Calu3 (cell line): ENCODE data around the gene SORBS1. TPM values are rescaled to one million over a fixed set of nuclear protein-coding genes. Genes with fewer than 3 reads are reported as not detected.

Source experiments
- BruUV-seq: library from RNA; stranded (reverse); fragments of 400-500 nt; replicated peaks from 2 replicates; lab custom pipeline; 2021; lab: Mats Ljungman, UMichigan
- CTCF ChIA-PET: fragments of 300-600 bp; sonication (Branson Sonifier 250); formaldehyde crosslinking; loops from one replicate; lab custom pipeline; 2022; ENCODE audit warnings: antibody characterized with exemption; lab: Charles Lee
- DNase-seq: peaks from one replicate; pipeline ENCODE4 v3.0.0; 2022
- H3K27ac Mint-ChIP-seq: one replicate; pipeline ENCODE4 v1.8.0; 2022; ENCODE audit warnings: mixed read lengths; ENCODE audit not compliant: unreplicated experiment
- H3K27me3 Mint-ChIP-seq: one replicate; pipeline ENCODE4 v1.8.0; 2022; ENCODE audit warnings: mixed read lengths; ENCODE audit not compliant: unreplicated experiment
- H3K36me3 Mint-ChIP-seq: one replicate; pipeline ENCODE4 v1.8.0; 2022; ENCODE audit warnings: mild to moderate bottlenecking, moderate library complexity, mixed read lengths; ENCODE audit not compliant: insufficient read depth, unreplicated experiment
- H3K4me1 Mint-ChIP-seq: one replicate; pipeline ENCODE4 v1.8.0; 2022; ENCODE audit warnings: mild to moderate bottlenecking, low read depth, mixed read lengths; ENCODE audit not compliant: unreplicated experiment
- H3K4me3 Mint-ChIP-seq: one replicate; pipeline ENCODE4 v1.8.0; 2022; ENCODE audit warnings: mild to moderate bottlenecking, low read depth, moderate library complexity, mixed read lengths; ENCODE audit not compliant: unreplicated experiment
- H3K9me3 Mint-ChIP-seq: one replicate; pipeline ENCODE4 v1.8.0; 2022; ENCODE audit warnings: low read depth, mixed read lengths; ENCODE audit not compliant: unreplicated experiment
- CTCF ChIP-seq: fragments of 200-600 bp; IDR thresholded peaks from one replicate; pipeline ENCODE4 v1.8.0; 2022; ENCODE audit warnings: antibody characterized with exemption; ENCODE audit not compliant: unreplicated experiment
- intact Hi-C: fragments of 100-400 bp; cut with micrococcal nuclease; formaldehyde crosslinking; loops from one replicate; pipeline ENCODE4 v1.10.0; 2022; ENCODE audit not compliant: unreplicated experiment
- total RNA-seq: library from RNA; stranded (reverse); gene quantifications from 2 replicates; pipeline ENCODE4 v1.2.3, GENCODE V29; 2022

Gene SORBS1
- total RNA-seq, 1 experiment from 2014 or later = 2.8 TPM

GRCh38 chr10:95325863-95326262 lies 235.3 kb downstream of the SORBS1 start:
- Mint-ChIP-seq H3K4me3 (no peak overlapping the region), H3K4me1 (peaks cover 9% of the 10 kb centered on the region), H3K9me3 (no peaks in the 10 kb centered on the region), H3K27ac (no peak overlapping the region), H3K36me3 (no peaks in the 10 kb centered on the region), H3K27me3 (no peaks in the 10 kb centered on the region)
- CTCF ChIA-PET = no interaction called here
- no TSS peak for BruUV-seq
- no peak for DNase-seq
- intact Hi-C loops = no loop called here
- TF ChIP-seq CTCF = no peak

GRCh38 chr10:95324436-95325268 lies 236.5 kb downstream of the SORBS1 start:
- H3K27ac Mint-ChIP-seq = no peak overlapping the region
- H3K36me3 Mint-ChIP-seq = no peaks in the 10 kb centered on the region
- no TSS peak for BruUV-seq
- H3K4me1 Mint-ChIP-seq = peaks cover 5% of the 10 kb centered on the region
- CTCF ChIA-PET = no interaction called here
- TF ChIP-seq CTCF = no peak
- no peaks in the 10 kb centered on the region for H3K9me3 Mint-ChIP-seq
- no peak overlapping the region for H3K4me3 Mint-ChIP-seq
- no peak for DNase-seq
- no peaks in the 10 kb centered on the region for H3K27me3 Mint-ChIP-seq
- intact Hi-C loops = no loop called here

- CTCF ChIA-PET = no interaction called here
- H3K4me1 Mint-ChIP-seq = no peaks in the 10 kb centered on the region
- no peak overlapping the region for H3K27ac Mint-ChIP-seq
- H3K36me3 Mint-ChIP-seq = no peaks in the 10 kb centered on the region
- no peak for TF ChIP-seq CTCF
- no TSS peak for BruUV-seq
- H3K4me3 Mint-ChIP-seq = no peak overlapping the region
- no peaks in the 10 kb centered on the region for H3K27me3 Mint-ChIP-seq
- no peak for DNase-seq
- intact Hi-C loops = no loop called here
- no peaks in the 10 kb centered on the region for H3K9me3 Mint-ChIP-seq
Observed at GRCh38 chr10:95321554-95322301, 239.4 kb downstream of the SORBS1 start.

GRCh38 chr10:95319239-95319638 lies 241.9 kb downstream of the SORBS1 start:
- Mint-ChIP-seq H3K4me3 (no peak overlapping the region), H3K4me1 (no peaks in the 10 kb centered on the region), H3K27me3 (no peaks in the 10 kb centered on the region), H3K27ac (no peak overlapping the region), H3K9me3 (no peaks in the 10 kb centered on the region), H3K36me3 (no peaks in the 10 kb centered on the region)
- CTCF ChIA-PET = no interaction called here
- no peak for TF ChIP-seq CTCF
- no peak for DNase-seq
- intact Hi-C loops = no loop called here
- no TSS peak for BruUV-seq
